ENCODE measurements around the gene PLAAT4. TPM values are rescaled to one million over a fixed set of nuclear protein-coding genes. Genes with fewer than 3 reads are reported as not detected.

The PLAAT4 gene
- total RNA-seq, 1 experiment from 2014 or later: 1.2 TPM

GRCh38 chr11:63503492-63503891 lies 33.1 kb upstream of the PLAAT4 start:
- intact Hi-C loops (cut with micrococcal nuclease; ENCODE audit: unreplicated experiment): no loop called here
- H3K27me3 Mint-ChIP-seq (ENCODE audit: insufficient read depth, unreplicated experiment): no peaks in the 10 kb centered on the region
- H3K36me3 Mint-ChIP-seq (ENCODE audit: insufficient read depth, unreplicated experiment): no peaks in the 10 kb centered on the region
- H3K4me1 Mint-ChIP-seq (ENCODE audit: low read depth, unreplicated experiment): peaks cover 7% of the 10 kb centered on the region
- ChIA-PET POLR2A (no interaction called here), CTCF (no interaction called here)
- BruUV-seq (replicated peaks): no TSS peak
- peaks cover 43% of the 10 kb centered on the region for H3K9me3 Mint-ChIP-seq (ENCODE audit: unreplicated experiment)
- Histone ChIP-seq H3K4me3 (ENCODE audit: low read depth, low read length) (no peak overlapping the region), H3K36me3 (ENCODE audit: control insufficient read depth, insufficient read depth, low read length) (no peaks in the 10 kb centered on the region), H3K4me1 (peaks cover 7% of the 10 kb centered on the region), H3K27me3 (replicated peaks; ENCODE audit: control insufficient read depth, insufficient read depth, low read length) (no peaks in the 10 kb centered on the region), H3K9me3 (peaks cover 6% of the 10 kb centered on the region)
- no peak for TF ChIP-seq CTCF (IDR thresholded peaks at IDR 0.05; ENCODE audit: insufficient read depth in 1 of 2, low read depth in 1 of 2, low read length in 1 of 2, severe bottlenecking in 1 of 2, unreplicated experiment in 1 of 2)
- no peak overlapping the region for H3K4me3 Mint-ChIP-seq (ENCODE audit: unreplicated experiment)
- no peak for DNase-seq
- no peak overlapping the region for H3K27ac Mint-ChIP-seq (ENCODE audit: unreplicated experiment)

GRCh38 chr11:63504054-63504453 lies 32.6 kb upstream of the PLAAT4 start:
- H3K36me3 ChIP-seq (ENCODE audit: control insufficient read depth, insufficient read depth, low read length): no peaks in the 10 kb centered on the region
- H3K27me3 ChIP-seq (replicated peaks; ENCODE audit: control insufficient read depth, insufficient read depth, low read length): no peaks in the 10 kb centered on the region
- peaks cover 38% of the 10 kb centered on the region for H3K9me3 Mint-ChIP-seq (ENCODE audit: unreplicated experiment)
- peaks cover 6% of the 10 kb centered on the region for H3K9me3 ChIP-seq
- H3K4me1 ChIP-seq: peaks cover 7% of the 10 kb centered on the region
- H3K27ac Mint-ChIP-seq (ENCODE audit: unreplicated experiment): no peak overlapping the region
- DNase-seq: no peak
- H3K4me3 Mint-ChIP-seq (ENCODE audit: unreplicated experiment): no peak overlapping the region
- CTCF ChIA-PET: no interaction called here
- BruUV-seq (replicated peaks): no TSS peak
- intact Hi-C loops (cut with micrococcal nuclease; ENCODE audit: unreplicated experiment): no loop called here
- peaks cover 7% of the 10 kb centered on the region for H3K4me1 Mint-ChIP-seq (ENCODE audit: low read depth, unreplicated experiment)
- POLR2A ChIA-PET: no interaction called here
- no peaks in the 10 kb centered on the region for H3K36me3 Mint-ChIP-seq (ENCODE audit: insufficient read depth, unreplicated experiment)
- no peak overlapping the region for H3K4me3 ChIP-seq (ENCODE audit: low read depth, low read length)
- no peaks in the 10 kb centered on the region for H3K27me3 Mint-ChIP-seq (ENCODE audit: insufficient read depth, unreplicated experiment)
- TF ChIP-seq CTCF (IDR thresholded peaks at IDR 0.05; ENCODE audit: insufficient read depth in 1 of 2, low read depth in 1 of 2, low read length in 1 of 2, severe bottlenecking in 1 of 2, unreplicated experiment in 1 of 2): no peak

- Mint-ChIP-seq H3K27me3 (ENCODE audit: insufficient read depth, unreplicated experiment) (no peaks in the 10 kb centered on the region), H3K4me3 (ENCODE audit: unreplicated experiment) (no peak overlapping the region), H3K4me1 (ENCODE audit: low read depth, unreplicated experiment) (peaks cover 7% of the 10 kb centered on the region), H3K9me3 (ENCODE audit: unreplicated experiment) (peaks cover 28% of the 10 kb centered on the region), H3K27ac (ENCODE audit: unreplicated experiment) (no peak overlapping the region), H3K36me3 (ENCODE audit: insufficient read depth, unreplicated experiment) (no peaks in the 10 kb centered on the region)
- intact Hi-C loops (cut with micrococcal nuclease; ENCODE audit: unreplicated experiment): no loop called here
- POLR2A ChIA-PET: interaction anchor here (0.5 kb wide), 1 partner anchor 136 kb away, joined by 5 read pairs; the partner anchor contains the start of gene SLC22A9
- Histone ChIP-seq H3K36me3 (ENCODE audit: control insufficient read depth, insufficient read depth, low read length) (no peaks in the 10 kb centered on the region), H3K4me1 (peaks cover 7% of the 10 kb centered on the region), H3K4me3 (ENCODE audit: low read depth, low read length) (no peak overlapping the region), H3K9me3 (no peaks in the 10 kb centered on the region), H3K27me3 (replicated peaks; ENCODE audit: control insufficient read depth, insufficient read depth, low read length) (no peaks in the 10 kb centered on the region)
- no TSS peak for BruUV-seq (replicated peaks)
- DNase-seq: no peak
- no peak for TF ChIP-seq CTCF (IDR thresholded peaks at IDR 0.05; ENCODE audit: insufficient read depth in 1 of 2, low read depth in 1 of 2, low read length in 1 of 2, severe bottlenecking in 1 of 2, unreplicated experiment in 1 of 2)
- CTCF ChIA-PET: no interaction called here
These were observed 31.5 kb upstream of the PLAAT4 start for GRCh38 chr11:63504933-63505586.
